Stomach (tissue), 9 donors: Measurements from ENCODE around the gene NPS. TPM values are rescaled to one million over a fixed set of nuclear protein-coding genes. Genes with fewer than 3 reads are reported as not detected.

Experiments
- DNase-seq, 2 donors: peaks; one replicate each; pipeline versions ENCODE4 v3.0.0 to v3.0.0-alpha.2; 2013 to 2019
- H3K27ac ChIP-seq, 5 donors: fragments of 200-600 bp in 4 of 5; sonication (generic) in 4 of 5; one replicate each; pipeline ENCODE4 v1.5.1; 2013 to 2019; ENCODE audit warnings: mild to moderate bottlenecking in 1 of 5, moderate library complexity in 1 of 5
- H3K27me3 ChIP-seq, 3 donors: fragments of 200-600 bp; sonication (generic); one replicate each; pipeline ENCODE4 v1.5.1; 2017 to 2019; ENCODE audit warnings: mixed run types in 1 of 3
- H3K36me3 ChIP-seq, 4 donors: fragments of 200-600 bp; sonication (generic); 1 replicate in 3 of 4; 2 replicates in 1 of 4; pipeline ENCODE4 v1.5.1; 2016 to 2019
- H3K4me1 ChIP-seq, 4 donors: fragments of 200-600 bp; sonication (generic); one replicate each; pipeline ENCODE4 v1.5.1; 2016 to 2019
- H3K4me3 ChIP-seq, 4 donors: fragments of 200-600 bp; sonication (generic) in 3 of 4; one replicate each; pipeline ENCODE4 v1.5.1; 2016 to 2019; ENCODE audit warnings: mild to moderate bottlenecking in 1 of 4
- H3K9me3 ChIP-seq, 4 donors: fragments of 200-600 bp; sonication (generic); one replicate each; pipeline ENCODE4 v1.5.1; 2016 to 2019
- EP300 ChIP-seq: sonication (generic); formaldehyde crosslinking; IDR thresholded peaks from one replicate; pipeline ENCODE4 v1.6.1; 2017; ENCODE audit warnings: antibody characterized with exemption
- POLR2A ChIP-seq, 4 donors: fragments of 450-650 bp; IDR thresholded peaks; one replicate each; pipeline ENCODE4 v1.6.1; 2016; ENCODE audit warnings: antibody characterized with exemption in 4 of 4, control low read depth in 2 of 4, mild to moderate bottlenecking in 1 of 4, moderate library complexity in 1 of 4
- POLR2AphosphoS5 ChIP-seq, 3 donors: sonication (generic); formaldehyde crosslinking; IDR thresholded peaks; one replicate each; pipeline ENCODE4 v1.6.1; 2016; ENCODE audit warnings: antibody characterized with exemption in 3 of 3
- WGBS, 5 donors: extraction: QIAGEN DNeasy Blood & Tissue Kit in 3 of 5; methylation state at CpG; one replicate each; pipeline versions ENCODE4 v1.1.5 to v1.1.7; 2013 to 2018; 5-methylcytosine and 5-hydroxymethylcytosine counted together
- intact Hi-C: fragments of 100-400 bp; cut with DNase I; formaldehyde crosslinking; loops from one replicate; pipeline ENCODE4 v1.15.1; 2023; ENCODE audit warnings: low total_unique reads
- polyA plus RNA-seq, 3 donors: library from polyadenylated mRNA; stranded (reverse); fragments of 200-250 nt; gene quantifications; one replicate each; pipeline ENCODE4 v1.2.3, GENCODE V29; 2013
- total RNA-seq, 5 donors: library from RNA; depleted of rRNA; stranded (reverse); fragments of >200 nt; gene quantifications; one replicate each; pipeline versions ENCODE4 v1.1.0 to v1.2.3, GENCODE V29; 2014 to 2016
- TF ChIP-seq, protein P1 (sequence below), 7 experiments: fragments of 450-650 bp in 4 of 7; fragments of 200-600 bp in 3 of 7; sonication (generic) in 3 of 7; IDR thresholded peaks; one replicate each; pipeline ENCODE4 v1.5.1; 2016 to 2019; ENCODE audit warnings: antibody characterized with exemption in 7 of 7, control low read depth in 2 of 7, mild to moderate bottlenecking in 1 of 7
- donor health status: healthy with polysubstance abuse.
- donor health status: Bipolar disorder and iron deficiency.
- donor health status: healthy.

The NPS gene
- total and polyA plus RNA-seq, 8 donors: not detected

DNA sequence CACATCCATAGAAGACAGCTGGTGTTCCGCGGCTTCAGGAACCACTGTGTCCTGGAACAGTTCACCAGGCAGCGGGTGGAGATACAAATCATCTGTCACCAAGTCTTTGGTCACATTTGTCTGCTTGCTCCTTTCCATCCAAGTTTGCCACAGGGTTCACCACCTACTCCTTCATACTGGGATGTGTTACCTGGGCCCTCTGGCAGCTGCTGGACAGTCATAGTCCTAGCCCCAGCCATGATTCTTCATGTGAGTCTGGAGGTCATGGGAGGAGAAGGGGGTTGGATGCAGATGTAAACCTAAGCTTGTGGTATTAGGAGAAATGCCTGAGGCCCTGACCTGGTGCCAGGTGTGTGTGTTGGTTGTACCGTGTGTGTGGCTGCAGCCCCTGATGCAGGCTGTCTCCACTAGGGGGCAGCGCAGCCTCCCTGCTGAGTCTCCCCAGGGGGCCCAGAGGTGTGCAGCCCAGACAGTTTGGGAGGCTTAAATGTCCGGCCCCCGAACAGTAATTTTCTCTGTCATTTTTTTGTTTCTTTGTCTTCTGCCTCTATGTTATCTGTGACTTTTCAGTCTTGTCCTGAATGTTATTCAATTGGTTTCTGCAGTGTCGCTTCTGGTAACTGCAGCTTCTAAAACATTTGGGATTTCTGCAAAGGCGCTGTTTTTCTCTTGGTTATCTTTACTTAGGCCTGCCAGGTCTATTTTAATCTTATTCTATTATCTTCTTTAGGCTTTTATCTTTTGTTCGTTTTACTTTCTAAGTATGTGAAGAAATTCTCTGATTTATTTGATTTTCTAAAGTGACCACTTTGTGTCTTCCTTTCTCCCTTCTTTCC lies 14.8 kb downstream of the NPS start:
- intact Hi-C loops: no loop called here
- H3K4me1 ChIP-seq: no peaks in the 10 kb centered on the region
- no peak overlapping the region for H3K27ac ChIP-seq
- peaks cover 0 to 9% (median 0%) of the 10 kb centered on the region in 4 donors for H3K9me3 ChIP-seq
- peak in 1 of 2 donors; percentile 19 for DNase-seq
- peaks cover 0 to 17% (median 0%) of the 10 kb centered on the region in 3 donors for H3K27me3 ChIP-seq
- TF ChIP-seq, protein P1, sequence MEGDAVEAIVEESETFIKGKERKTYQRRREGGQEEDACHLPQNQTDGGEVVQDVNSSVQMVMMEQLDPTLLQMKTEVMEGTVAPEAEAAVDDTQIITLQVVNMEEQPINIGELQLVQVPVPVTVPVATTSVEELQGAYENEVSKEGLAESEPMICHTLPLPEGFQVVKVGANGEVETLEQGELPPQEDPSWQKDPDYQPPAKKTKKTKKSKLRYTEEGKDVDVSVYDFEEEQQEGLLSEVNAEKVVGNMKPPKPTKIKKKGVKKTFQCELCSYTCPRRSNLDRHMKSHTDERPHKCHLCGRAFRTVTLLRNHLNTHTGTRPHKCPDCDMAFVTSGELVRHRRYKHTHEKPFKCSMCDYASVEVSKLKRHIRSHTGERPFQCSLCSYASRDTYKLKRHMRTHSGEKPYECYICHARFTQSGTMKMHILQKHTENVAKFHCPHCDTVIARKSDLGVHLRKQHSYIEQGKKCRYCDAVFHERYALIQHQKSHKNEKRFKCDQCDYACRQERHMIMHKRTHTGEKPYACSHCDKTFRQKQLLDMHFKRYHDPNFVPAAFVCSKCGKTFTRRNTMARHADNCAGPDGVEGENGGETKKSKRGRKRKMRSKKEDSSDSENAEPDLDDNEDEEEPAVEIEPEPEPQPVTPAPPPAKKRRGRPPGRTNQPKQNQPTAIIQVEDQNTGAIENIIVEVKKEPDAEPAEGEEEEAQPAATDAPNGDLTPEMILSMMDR (IDR thresholded peaks at IDR 0.05): peak in 4 of 7 experiments; percentile 14 to 42 (median 30)
- TF ChIP-seq POLR2AphosphoS5 (IDR thresholded peaks at IDR 0.05): no peak
- no peak for TF ChIP-seq EP300
- TF ChIP-seq POLR2A (IDR thresholded peaks at IDR 0.05): no peak
- H3K4me3 ChIP-seq: no peak overlapping the region
- 57 to 68% (median 60%) methylated on average over 10 of the region's 10 CpGs for WGBS, 5 donors
- no peaks in the 10 kb centered on the region for H3K36me3 ChIP-seq

DNA sequence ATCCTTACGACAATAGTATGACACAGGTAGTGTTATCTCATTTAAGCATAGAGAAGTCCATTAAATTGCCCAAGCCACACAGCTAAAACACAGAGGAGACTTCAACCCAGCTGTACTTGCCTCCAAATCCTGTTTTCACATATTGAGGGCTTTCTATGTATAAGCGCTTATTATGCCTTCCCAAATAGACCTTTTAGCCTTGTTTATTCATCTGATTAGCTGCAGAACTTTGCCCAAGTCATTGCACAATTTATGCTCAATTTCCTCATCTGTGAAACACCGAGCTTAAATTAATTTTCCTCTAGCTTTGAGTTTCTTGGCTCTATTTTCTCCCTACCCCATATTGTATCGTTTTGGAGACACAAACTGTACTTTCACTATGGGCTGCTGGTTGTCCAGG lies 15.5 kb downstream of the NPS start:
- no peaks in the 10 kb centered on the region for H3K36me3 ChIP-seq
- H3K9me3 ChIP-seq: peaks cover 0 to 5% (median 0%) of the 10 kb centered on the region in 4 donors
- no peaks in the 10 kb centered on the region for H3K4me1 ChIP-seq
- H3K27me3 ChIP-seq: peaks cover 0 to 17% (median 0%) of the 10 kb centered on the region in 3 donors
- no peak for DNase-seq
- H3K4me3 ChIP-seq: no peak overlapping the region
- WGBS, 5 donors: 71 to 81% (median 78%) methylated on average over 4 of the region's 4 CpGs
- intact Hi-C loops: no loop called here
- no peak for TF ChIP-seq POLR2A (IDR thresholded peaks at IDR 0.05)
- no peak for TF ChIP-seq EP300
- TF ChIP-seq, protein P1 (IDR thresholded peaks at IDR 0.05): no peak
- TF ChIP-seq POLR2AphosphoS5 (IDR thresholded peaks at IDR 0.05): no peak
- no peak overlapping the region for H3K27ac ChIP-seq

DNA sequence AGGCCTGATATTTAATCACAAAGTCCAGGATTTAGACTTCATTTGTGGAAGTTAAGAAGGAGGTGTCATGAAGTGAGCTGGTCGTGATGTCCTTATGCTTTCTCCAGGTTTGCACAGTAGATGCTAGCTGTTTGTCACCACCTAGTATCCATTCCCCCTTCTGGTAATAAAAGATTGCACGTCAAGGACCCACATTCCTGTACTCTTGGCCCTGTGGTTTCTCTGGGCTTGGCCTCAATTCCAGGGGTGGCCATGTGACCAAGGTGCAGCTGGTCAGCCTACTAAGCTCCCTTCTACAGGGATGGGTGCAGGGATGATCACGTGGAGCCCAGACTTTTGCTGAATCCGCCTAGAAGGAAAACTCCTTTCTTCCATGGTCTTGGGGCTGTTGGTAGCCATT lies 16.5 kb downstream of the NPS start:
- Histone ChIP-seq H3K4me1 (no peaks in the 10 kb centered on the region), H3K9me3 (no peaks in the 10 kb centered on the region), H3K27me3 (peaks cover 0 to 17% (median 0%) of the 10 kb centered on the region in 3 donors), H3K27ac (no peak overlapping the region), H3K4me3 (no peak overlapping the region), H3K36me3 (no peaks in the 10 kb centered on the region)
- intact Hi-C loops: no loop called here
- WGBS, 5 donors: 62 to 85% (median 72%) methylated on average over 4 of the region's 4 CpGs
- TF ChIP-seq POLR2A (IDR thresholded peaks at IDR 0.05) (no peak), EP300 (no peak), POLR2AphosphoS5 (IDR thresholded peaks at IDR 0.05) (no peak)
- DNase-seq: no peak

DNA sequence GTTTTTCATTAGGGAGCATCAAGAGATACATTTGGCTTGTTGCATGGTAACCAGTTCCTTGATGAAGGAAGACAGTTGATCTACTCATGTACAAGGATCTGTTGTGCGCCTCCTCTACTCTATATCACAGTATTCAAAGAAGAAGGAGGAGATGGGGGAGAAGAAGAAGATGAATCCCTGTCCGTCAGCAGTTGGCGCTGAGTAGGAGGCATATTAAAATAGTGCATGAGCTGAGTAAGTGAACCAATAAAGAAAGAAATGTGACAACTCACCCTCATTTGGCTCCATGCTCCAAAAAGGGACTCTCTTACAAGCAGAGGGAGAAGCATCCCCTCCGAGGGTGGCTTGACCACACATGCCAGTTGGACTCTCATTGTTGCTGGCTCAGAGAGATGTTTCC lies 20.1 kb downstream of the NPS start:
- H3K9me3 ChIP-seq: peaks cover 0 to 5% (median 0%) of the 10 kb centered on the region in 4 donors
- TF ChIP-seq, protein P1 (IDR thresholded peaks at IDR 0.05): no peak
- TF ChIP-seq POLR2AphosphoS5 (IDR thresholded peaks at IDR 0.05): no peak
- TF ChIP-seq EP300: no peak
- TF ChIP-seq POLR2A (IDR thresholded peaks at IDR 0.05): no peak
- DNase-seq: no peak

More for the DNA sequence above, 20.1 kb downstream of the NPS start:
- intact Hi-C loops: no loop called here
- Histone ChIP-seq H3K36me3 (no peaks in the 10 kb centered on the region), H3K4me1 (no peaks in the 10 kb centered on the region), H3K27me3 (peaks cover 0 to 17% (median 0%) of the 10 kb centered on the region in 3 donors), H3K4me3 (no peak overlapping the region), H3K27ac (no peak overlapping the region)
- WGBS, 5 donors: 82 to 92% (median 87%) methylated on average over 4 of the region's 4 CpGs
